A673 (cell line): ENCODE measurements around the gene PHF1. TPM values are rescaled to one million over a fixed set of nuclear protein-coding genes. Genes with fewer than 3 reads are reported as not detected.
"Not testable (repeated sequence)": the region's sequence is repeated elsewhere in the genome, so short reads cannot be mapped to it uniquely, and the experiment has no call there.

ENCODE experiments used
- BruUV-seq: library from RNA; stranded (reverse); fragments of 400-500 nt; replicated peaks from 2 replicates; lab custom pipeline; 2021; lab: Mats Ljungman, UMichigan
- CTCF ChIA-PET: fragments of 300-600 bp; sonication (Branson Sonifier 250); formaldehyde crosslinking; loops from one replicate; lab custom pipeline; 2022; ENCODE audit warnings: antibody characterized with exemption; lab: Charles Lee
- POLR2A ChIA-PET: fragments of 300-600 bp; sonication (Branson Sonifier 250); formaldehyde crosslinking; loops from one replicate; lab custom pipeline; 2022; ENCODE audit warnings: antibody characterized with exemption; ENCODE audit not compliant: low non-redundant PET; lab: Charles Lee
- DNase-seq: peaks from one replicate; pipeline ENCODE4 v3.0.0-alpha.2; 2015; ENCODE audit warnings: low spot score
- H3K27ac ChIP-seq: fragments of 200-600 bp; sonication (generic); 2 replicates; pipeline ENCODE4 v1.5.1; 2016; ENCODE audit warnings: mixed run types, low read depth, mild to moderate bottlenecking, mixed read lengths, antibody characterized with exemption, low read length; ENCODE audit not compliant: poor library complexity, severe bottlenecking
- H3K27me3 ChIP-seq: fragments of 200-600 bp; sonication (generic); replicated peaks from 2 replicates; pipeline ENCODE4 v1.6.1; 2017; ENCODE audit warnings: mixed run types, low read depth, mild to moderate bottlenecking, mixed read lengths, antibody characterized with exemption, low read length; ENCODE audit not compliant: insufficient read depth, poor library complexity
- H3K36me3 ChIP-seq: fragments of 200-600 bp; sonication (generic); 2 replicates; pipeline ENCODE4 v1.6.1; 2016; ENCODE audit warnings: mixed run types, mild to moderate bottlenecking, mixed read lengths, antibody characterized with exemption, low read length; ENCODE audit not compliant: insufficient read depth, poor library complexity, severe bottlenecking
- H3K4me1 ChIP-seq: fragments of 200-600 bp; sonication (generic); 2 replicates; pipeline ENCODE4 v1.6.1; 2017; ENCODE audit warnings: mixed run types, mild to moderate bottlenecking, mixed read lengths, antibody characterized with exemption, low read length; ENCODE audit not compliant: insufficient read depth, poor library complexity, severe bottlenecking
- H3K4me3 ChIP-seq: fragments of 200-600 bp; sonication (generic); 2 replicates; pipeline ENCODE4 v1.5.1; 2016; ENCODE audit warnings: low read depth, mixed run types, mild to moderate bottlenecking, mixed read lengths, low read length; ENCODE audit not compliant: poor library complexity, severe bottlenecking
- H3K9me3 ChIP-seq: fragments of 200-600 bp; sonication (generic); 2 replicates; pipeline ENCODE4 v1.6.1; 2016; ENCODE audit warnings: mixed run types, low read depth, mild to moderate bottlenecking, mixed read lengths, antibody characterized with exemption, low read length; ENCODE audit not compliant: poor library complexity, severe bottlenecking
- EZH2 ChIP-seq: fragments of 200-600 bp; sonication (generic); IDR thresholded peaks from 2 replicates; pipeline ENCODE4 v1.6.1; 2017; ENCODE audit warnings: borderline replicate concordance, low read depth, mild to moderate bottlenecking, mixed read lengths, antibody characterized with exemption, low read length; ENCODE audit not compliant: poor library complexity, severe bottlenecking
- intact Hi-C: fragments of 100-400 bp; cut with micrococcal nuclease; formaldehyde crosslinking; loops from one replicate; pipeline ENCODE4 v1.10.0; 2022; ENCODE audit not compliant: unreplicated experiment
- total RNA-seq: library from RNA; stranded (reverse); gene quantifications from 2 replicates; pipeline ENCODE4 v1.2.3, GENCODE V29; 2021
- TF ChIP-seq, protein P1 (sequence below): fragments of 300-800, 200-600 bp; sonication (generic); conservative IDR thresholded peaks from 2 replicates; pipeline ENCODE4 v1.5.1; 2017; ENCODE audit warnings: low read depth, mild to moderate bottlenecking, antibody characterized with exemption, low read length, moderate library complexity, mixed read lengths

The PHF1 gene
- total RNA-seq, 1 experiment from 2014 or later: 53.5 TPM

DNA sequence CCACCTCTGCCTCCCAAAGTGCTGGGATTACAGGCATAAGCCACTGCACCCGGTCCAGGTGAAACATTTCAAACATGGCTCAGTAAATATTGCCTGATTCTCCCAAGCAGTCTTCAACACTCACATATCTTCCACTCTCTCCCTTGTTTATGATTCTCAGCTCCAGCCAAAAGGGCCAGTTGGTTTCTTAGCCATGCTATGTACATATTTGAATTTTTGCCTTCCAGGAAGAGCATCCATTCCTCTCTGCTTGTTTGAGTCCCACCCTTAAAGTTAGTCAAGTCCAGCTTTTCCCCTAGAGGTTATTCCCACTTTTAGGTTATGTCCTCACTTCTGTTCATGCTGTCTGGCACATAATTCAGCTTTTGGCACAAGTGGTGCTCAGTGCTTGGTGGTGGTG is 13.3 kb upstream of the PHF1 start:
- DNase-seq: no peak
- Histone ChIP-seq H3K9me3 (no peaks in the 10 kb centered on the region), H3K4me1 (peaks cover 13% of the 10 kb centered on the region), H3K27me3 (no peaks in the 10 kb centered on the region), H3K27ac (no peak overlapping the region), H3K36me3 (peaks cover 65% of the 10 kb centered on the region), H3K4me3 (no peak overlapping the region)
- BruUV-seq: no TSS peak
- TF ChIP-seq, protein P1, sequence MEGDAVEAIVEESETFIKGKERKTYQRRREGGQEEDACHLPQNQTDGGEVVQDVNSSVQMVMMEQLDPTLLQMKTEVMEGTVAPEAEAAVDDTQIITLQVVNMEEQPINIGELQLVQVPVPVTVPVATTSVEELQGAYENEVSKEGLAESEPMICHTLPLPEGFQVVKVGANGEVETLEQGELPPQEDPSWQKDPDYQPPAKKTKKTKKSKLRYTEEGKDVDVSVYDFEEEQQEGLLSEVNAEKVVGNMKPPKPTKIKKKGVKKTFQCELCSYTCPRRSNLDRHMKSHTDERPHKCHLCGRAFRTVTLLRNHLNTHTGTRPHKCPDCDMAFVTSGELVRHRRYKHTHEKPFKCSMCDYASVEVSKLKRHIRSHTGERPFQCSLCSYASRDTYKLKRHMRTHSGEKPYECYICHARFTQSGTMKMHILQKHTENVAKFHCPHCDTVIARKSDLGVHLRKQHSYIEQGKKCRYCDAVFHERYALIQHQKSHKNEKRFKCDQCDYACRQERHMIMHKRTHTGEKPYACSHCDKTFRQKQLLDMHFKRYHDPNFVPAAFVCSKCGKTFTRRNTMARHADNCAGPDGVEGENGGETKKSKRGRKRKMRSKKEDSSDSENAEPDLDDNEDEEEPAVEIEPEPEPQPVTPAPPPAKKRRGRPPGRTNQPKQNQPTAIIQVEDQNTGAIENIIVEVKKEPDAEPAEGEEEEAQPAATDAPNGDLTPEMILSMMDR: no peak
- TF ChIP-seq EZH2: no peak
- ChIA-PET POLR2A (no interaction called here), CTCF (no interaction called here)
- intact Hi-C loops: loop anchor here (10.0 kb wide), 1 partner anchor 193 kb away; the partner anchor contains the start of genes HSD17B8, RING1, RXRB and SLC39A7

DNA sequence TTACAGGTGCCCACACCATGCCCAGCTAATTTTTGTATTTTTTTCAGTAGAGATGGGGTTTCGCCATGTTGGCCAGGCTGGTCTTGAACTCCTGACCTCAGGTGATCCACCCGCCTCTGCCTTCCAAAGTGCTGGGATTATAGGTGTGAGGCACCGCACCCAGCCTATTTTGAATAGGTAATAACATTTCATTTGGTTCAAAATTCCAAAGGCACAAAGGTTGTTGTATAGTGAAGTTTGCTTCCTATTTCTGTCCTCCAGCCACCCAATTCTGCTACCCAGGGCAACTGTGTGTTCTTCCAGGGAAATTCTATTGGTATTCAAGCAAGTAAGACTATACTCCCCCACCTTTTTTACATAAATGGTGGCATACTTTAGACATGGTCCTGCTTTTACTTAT is 12.2 kb upstream of the PHF1 start:
- Histone ChIP-seq H3K4me1 (peaks cover 13% of the 10 kb centered on the region), H3K36me3 (peaks cover 75% of the 10 kb centered on the region)
- H3K27me3 ChIP-seq, DNase-seq, POLR2A ChIA-PET, H3K4me3 ChIP-seq, BruUV-seq, H3K27ac ChIP-seq, H3K9me3 ChIP-seq: not testable (repeated sequence)
- intact Hi-C loops: loop anchor here (10.0 kb wide), 1 partner anchor 194 kb away; the partner anchor contains the start of genes HSD17B8, RING1, RXRB and SLC39A7
- CTCF ChIA-PET: interaction anchor here (0.6 kb wide), 1 partner anchor 155 kb away, joined by 4 read pairs; no protein-coding TSS in a partner anchor

DNA sequence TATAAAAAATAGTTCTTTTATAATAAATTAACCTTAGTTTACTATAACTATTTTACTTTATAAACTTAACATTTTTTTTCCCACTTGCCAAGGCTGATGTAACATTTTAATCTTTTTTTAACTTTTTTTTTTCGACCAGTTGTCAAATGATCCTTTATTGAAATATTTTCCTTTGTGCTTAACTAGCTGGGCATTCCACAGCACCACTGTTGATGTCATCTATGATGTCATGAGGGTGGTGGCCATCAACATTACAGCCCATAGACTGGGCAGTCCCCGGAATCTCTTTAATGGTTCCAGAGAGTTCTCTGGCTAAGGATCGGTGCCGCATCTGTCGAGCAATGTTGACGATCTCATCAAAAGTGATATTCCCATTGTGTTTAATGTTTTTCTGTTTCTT is 10.9 kb upstream of the PHF1 start:
- H3K9me3 ChIP-seq, POLR2A ChIA-PET, CTCF ChIA-PET, H3K4me1 ChIP-seq, H3K27me3 ChIP-seq, H3K27ac ChIP-seq, DNase-seq, BruUV-seq, H3K4me3 ChIP-seq: not testable (repeated sequence)
- H3K36me3 ChIP-seq: peaks cover 82% of the 10 kb centered on the region
- intact Hi-C loops: loop anchor here (10.0 kb wide), 1 partner anchor 195 kb away; the partner anchor contains the start of genes HSD17B8, RING1, RXRB and SLC39A7

DNA sequence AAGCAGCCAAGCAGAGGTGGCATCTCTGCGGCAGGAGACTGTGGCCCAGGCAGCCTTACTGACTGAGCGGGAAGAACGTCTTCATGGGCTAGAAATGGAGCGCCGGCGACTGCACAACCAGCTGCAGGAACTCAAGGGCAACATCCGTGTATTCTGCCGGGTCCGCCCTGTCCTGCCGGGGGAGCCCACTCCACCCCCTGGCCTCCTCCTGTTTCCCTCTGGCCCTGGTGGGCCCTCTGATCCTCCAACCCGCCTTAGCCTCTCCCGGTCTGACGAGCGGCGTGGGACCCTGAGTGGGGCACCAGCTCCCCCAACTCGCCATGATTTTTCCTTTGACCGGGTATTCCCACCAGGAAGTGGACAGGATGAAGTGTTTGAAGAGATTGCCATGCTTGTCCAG is 5.9 kb upstream of the PHF1 start:
- TF ChIP-seq, protein P1: no peak
- no peak for TF ChIP-seq EZH2
- CTCF ChIA-PET: no interaction called here
- POLR2A ChIA-PET: no interaction called here
- no peak overlapping the region for H3K4me3 ChIP-seq
- DNase-seq: no peak
- H3K4me1 ChIP-seq: peaks cover 9% of the 10 kb centered on the region
- BruUV-seq: no TSS peak
- intact Hi-C loops: no loop called here
- H3K36me3 ChIP-seq: peaks cover 85% of the 10 kb centered on the region
- no peaks in the 10 kb centered on the region for H3K9me3 ChIP-seq
- no peak overlapping the region for H3K27ac ChIP-seq
- H3K27me3 ChIP-seq: no peaks in the 10 kb centered on the region
